OCI-LY7 (cell line): ENCODE measurements around the gene FFAR4. TPM values are rescaled to one million over a fixed set of nuclear protein-coding genes. Genes with fewer than 3 reads are reported as not detected.

Experiments used
- BruUV-seq: library from RNA; stranded (reverse); fragments of 400-500 nt; replicated peaks from 2 replicates; lab custom pipeline; 2021; lab: Mats Ljungman, UMichigan
- CTCF ChIA-PET: fragments of 300-600 bp; sonication (Branson Sonifier 250); formaldehyde crosslinking; loops from one replicate; lab custom pipeline; 2022; ENCODE audit warnings: antibody characterized with exemption; ENCODE audit not compliant: unreplicated experiment; lab: Charles Lee
- POLR2A ChIA-PET: fragments of 300-600 bp; sonication (Branson Sonifier 250); formaldehyde crosslinking; loops from one replicate; lab custom pipeline; 2022; ENCODE audit warnings: antibody characterized with exemption; lab: Charles Lee
- DNase-seq: peaks from one replicate; pipeline ENCODE4 v3.0.0-alpha.2; 2015; ENCODE audit warnings: low spot score
- H2AFZ ChIP-seq: fragments of 200-600 bp; sonication (generic), shearing (Covaris generic); 2 replicates; pipeline ENCODE4 v1.6.1; 2014; ENCODE audit warnings: mild to moderate bottlenecking, antibody characterized with exemption, low read length, moderate library complexity
- H3K27ac ChIP-seq: fragments of 200-600 bp; sonication (generic); 2 replicates; pipeline ENCODE4 v1.5.1; 2014; ENCODE audit warnings: mixed run types, low read depth, mild to moderate bottlenecking, moderate library complexity, low read length, inconsistent platforms; ENCODE audit not compliant: poor library complexity, severe bottlenecking
- H3K36me3 ChIP-seq: fragments of 200-600 bp; sonication (generic); 2 replicates; pipeline ENCODE4 v1.6.1; 2014; ENCODE audit warnings: mild to moderate bottlenecking, antibody characterized with exemption, low read length, moderate library complexity, mixed read lengths; ENCODE audit not compliant: insufficient read depth
- H3K4me1 ChIP-seq: fragments of 200-600 bp; sonication (generic); 2 replicates; pipeline ENCODE4 v1.5.1; 2014; ENCODE audit warnings: mild to moderate bottlenecking, low read length; ENCODE audit not compliant: insufficient read depth, poor library complexity, severe bottlenecking
- H3K4me2 ChIP-seq: fragments of 200-600 bp; sonication (generic); 2 replicates; pipeline ENCODE4 v1.6.1; 2014; ENCODE audit warnings: mild to moderate bottlenecking, low read length
- H3K4me3 ChIP-seq: fragments of 200-600 bp; sonication (generic); 2 replicates; pipeline ENCODE4 v1.5.1; 2014; ENCODE audit warnings: mild to moderate bottlenecking, low read depth, low read length; ENCODE audit not compliant: poor library complexity, severe bottlenecking
- H3K79me2 ChIP-seq: fragments of 200-600 bp; sonication (generic); 2 replicates; pipeline ENCODE4 v1.6.1; 2016; ENCODE audit warnings: low read depth, mild to moderate bottlenecking, low read length, moderate library complexity, mixed read lengths; ENCODE audit not compliant: insufficient read depth
- H3K9me2 ChIP-seq: fragments of 200-600 bp; sonication (generic); 2 replicates; pipeline ENCODE4 v1.6.1; 2016; ENCODE audit warnings: mild to moderate bottlenecking, low read length, mixed read lengths; ENCODE audit not compliant: insufficient read depth
- H3K9me3 ChIP-seq: fragments of 200-600 bp; sonication (generic); 2 replicates; pipeline ENCODE4 v1.6.1; 2014; ENCODE audit warnings: mild to moderate bottlenecking, mixed run types, low read length, mixed read lengths
- H4K20me1 ChIP-seq: fragments of 200-600 bp; sonication (generic); 2 replicates; pipeline ENCODE4 v1.6.1; 2014; ENCODE audit warnings: mild to moderate bottlenecking, antibody characterized with exemption, low read length, moderate library complexity, mixed read lengths; ENCODE audit not compliant: insufficient read depth
- EZH2phosphoT487 ChIP-seq: fragments of 200-600 bp; sonication (generic); IDR thresholded peaks from 2 replicates; pipeline ENCODE4 v1.6.1; 2018; ENCODE audit warnings: low read depth, borderline replicate concordance, mild to moderate bottlenecking, mixed run types, antibody characterized with exemption, low read length, moderate library complexity, mixed read lengths
- intact Hi-C: fragments of 100-400 bp; cut with micrococcal nuclease; formaldehyde crosslinking; loops from one replicate; pipeline ENCODE4 v1.10.0; 2022; ENCODE audit not compliant: unreplicated experiment
- total RNA-seq, 2 experiments: library from RNA; depleted of rRNA in 1 of 2; stranded (reverse); fragments of >200 nt in 1 of 2; shearing (Covaris generic) in 1 of 2; gene quantifications; 2 replicates each; pipeline ENCODE4 v1.2.3, GENCODE V29; 2014 to 2022
- TF ChIP-seq, protein P1 (sequence below): fragments of 200-600 bp; sonication (generic); conservative IDR thresholded peaks from 2 replicates; pipeline ENCODE4 v1.5.1; 2014; ENCODE audit warnings: mild to moderate bottlenecking, antibody characterized with exemption, low read length, moderate library complexity, mixed read lengths

FFAR4 gene
- total RNA-seq, 2 experiments from 2014 or later: not detected

DNA sequence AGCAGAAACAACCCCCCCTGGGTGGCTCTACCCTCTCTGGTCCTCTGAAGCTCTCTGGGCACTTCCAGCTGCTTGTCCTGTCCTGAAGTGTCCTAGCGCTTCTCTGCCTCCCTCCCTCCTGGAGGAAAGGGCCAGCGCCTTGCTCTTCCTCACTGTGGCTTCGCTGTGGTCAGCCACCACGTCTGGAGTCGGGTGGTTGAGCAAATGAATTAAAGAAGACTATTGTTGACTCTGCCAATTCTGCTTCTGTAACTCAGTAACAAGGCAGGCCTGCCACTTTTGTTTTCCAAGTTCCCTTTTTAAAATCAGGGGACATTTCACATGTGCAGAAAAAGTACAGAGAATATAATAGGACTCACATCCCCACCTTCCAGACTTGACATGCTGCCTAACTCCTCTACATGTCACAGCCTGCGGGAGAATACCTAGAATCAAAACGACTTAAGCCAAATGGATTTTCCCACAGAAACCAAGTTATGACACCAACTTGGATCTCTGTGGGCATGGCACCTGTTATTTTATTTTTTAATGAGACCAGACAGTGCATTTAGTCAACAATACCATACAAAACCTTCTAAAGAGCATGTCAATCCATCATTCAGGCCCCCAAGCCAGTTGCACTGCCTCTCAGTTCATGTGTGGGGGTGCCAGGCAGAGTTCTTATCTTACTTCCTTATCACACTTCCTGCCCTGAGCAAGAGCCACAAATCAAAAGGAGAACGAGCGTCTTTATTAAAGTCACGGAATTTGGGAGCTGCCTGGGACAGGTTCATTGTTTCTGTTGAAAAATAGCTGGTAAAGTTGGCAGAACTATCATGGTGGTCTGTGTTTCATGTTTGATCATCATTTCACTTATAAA is 6.8 kb downstream of the FFAR4 start:
- H3K27ac ChIP-seq: no peak overlapping the region
- POLR2A ChIA-PET: interaction anchor here (0.7 kb wide), 1 partner anchor 129 kb away, joined by 4 read pairs; the partner anchor contains the start of gene FRA10AC1
- no peak overlapping the region; the same call in 1 of the 2 replicates for H3K4me2 ChIP-seq
- H3K36me3 ChIP-seq: no peaks in the 10 kb centered on the region
- TF ChIP-seq, protein P1, sequence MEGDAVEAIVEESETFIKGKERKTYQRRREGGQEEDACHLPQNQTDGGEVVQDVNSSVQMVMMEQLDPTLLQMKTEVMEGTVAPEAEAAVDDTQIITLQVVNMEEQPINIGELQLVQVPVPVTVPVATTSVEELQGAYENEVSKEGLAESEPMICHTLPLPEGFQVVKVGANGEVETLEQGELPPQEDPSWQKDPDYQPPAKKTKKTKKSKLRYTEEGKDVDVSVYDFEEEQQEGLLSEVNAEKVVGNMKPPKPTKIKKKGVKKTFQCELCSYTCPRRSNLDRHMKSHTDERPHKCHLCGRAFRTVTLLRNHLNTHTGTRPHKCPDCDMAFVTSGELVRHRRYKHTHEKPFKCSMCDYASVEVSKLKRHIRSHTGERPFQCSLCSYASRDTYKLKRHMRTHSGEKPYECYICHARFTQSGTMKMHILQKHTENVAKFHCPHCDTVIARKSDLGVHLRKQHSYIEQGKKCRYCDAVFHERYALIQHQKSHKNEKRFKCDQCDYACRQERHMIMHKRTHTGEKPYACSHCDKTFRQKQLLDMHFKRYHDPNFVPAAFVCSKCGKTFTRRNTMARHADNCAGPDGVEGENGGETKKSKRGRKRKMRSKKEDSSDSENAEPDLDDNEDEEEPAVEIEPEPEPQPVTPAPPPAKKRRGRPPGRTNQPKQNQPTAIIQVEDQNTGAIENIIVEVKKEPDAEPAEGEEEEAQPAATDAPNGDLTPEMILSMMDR: no peak
- no peak for TF ChIP-seq EZH2phosphoT487
- DNase-seq: no peak
- no TSS peak for BruUV-seq
- H3K79me2 ChIP-seq: no peaks in the 10 kb centered on the region
- H2AFZ ChIP-seq: no peak overlapping the region
- no peaks in the 10 kb centered on the region for H3K9me3 ChIP-seq
- CTCF ChIA-PET: no interaction called here
- H3K9me2 ChIP-seq: no peaks in the 10 kb centered on the region
- intact Hi-C loops: no loop called here
- H3K4me3 ChIP-seq: no peak overlapping the region
- H4K20me1 ChIP-seq: no peaks in the 10 kb centered on the region
- peaks cover 9% of the 10 kb centered on the region for H3K4me1 ChIP-seq

DNA sequence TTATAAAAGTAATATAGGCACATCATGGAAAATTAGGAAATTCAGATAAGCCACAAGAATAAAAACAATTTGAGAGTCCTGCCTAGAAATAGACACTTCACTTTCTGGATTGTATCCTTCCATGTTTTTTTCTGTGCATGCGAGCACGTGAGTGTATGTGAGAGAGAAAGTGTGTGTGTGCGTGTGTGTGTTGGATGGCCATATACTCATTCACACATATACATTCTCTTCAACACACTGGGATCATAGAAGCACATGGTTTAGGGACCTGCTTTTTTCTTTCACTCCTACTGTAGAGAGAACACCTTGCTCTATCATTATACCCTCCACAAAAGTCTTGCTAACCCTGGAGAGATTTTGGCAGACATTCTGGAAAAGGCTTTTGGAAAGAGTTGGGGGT is 7.5 kb downstream of the FFAR4 start:
- H3K9me3 ChIP-seq: no peaks in the 10 kb centered on the region
- H4K20me1 ChIP-seq: no peaks in the 10 kb centered on the region
- ChIA-PET POLR2A (interaction anchor here (0.7 to 1.1 kb wide), 2 partner anchors 18 to 128 kb away, joined by 3 to 4 read pairs; partner anchors contain the start of gene FRA10AC1), CTCF (no interaction called here)
- intact Hi-C loops: no loop called here
- no TSS peak for BruUV-seq
- H3K4me3 ChIP-seq: no peak overlapping the region
- no peak overlapping the region; the same call in 1 of the 2 replicates for H3K4me2 ChIP-seq
- no peaks in the 10 kb centered on the region for H3K36me3 ChIP-seq
- no peaks in the 10 kb centered on the region for H3K79me2 ChIP-seq
- DNase-seq: no peak
- H3K27ac ChIP-seq: no peak overlapping the region
- H2AFZ ChIP-seq: no peak overlapping the region
- H3K9me2 ChIP-seq: no peaks in the 10 kb centered on the region
- peaks cover 9% of the 10 kb centered on the region for H3K4me1 ChIP-seq
- no peak for TF ChIP-seq EZH2phosphoT487
- TF ChIP-seq, protein P1: no peak

DNA sequence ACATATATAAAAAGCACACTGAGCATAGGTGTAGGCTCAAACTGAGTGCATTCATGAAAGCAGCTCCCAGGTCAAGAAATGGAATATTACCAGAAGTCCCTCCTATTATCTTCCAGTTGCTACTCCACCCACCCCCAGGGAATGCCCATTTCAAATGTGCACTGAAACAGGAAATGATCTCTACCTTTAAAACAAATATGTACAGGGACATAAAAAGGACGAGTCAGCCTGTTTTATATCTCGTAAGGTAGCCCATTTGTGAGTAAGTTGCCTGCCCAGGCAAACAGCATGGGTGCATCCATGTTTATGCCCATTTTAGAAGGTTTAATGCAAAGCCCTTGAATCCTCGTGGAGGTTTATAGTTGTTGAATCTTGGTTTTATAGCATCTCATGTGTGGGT is 10.4 kb downstream of the FFAR4 start:
- no peak overlapping the region for H3K27ac ChIP-seq
- DNase-seq: no peak
- CTCF ChIA-PET: no interaction called here
- no peak for TF ChIP-seq EZH2phosphoT487
- TF ChIP-seq, protein P1: no peak
- H3K4me2 ChIP-seq: no peak overlapping the region
- POLR2A ChIA-PET: interaction anchor here (1.6 kb wide), 1 partner anchor 13 kb away, joined by 5 read pairs; no protein-coding TSS in a partner anchor
- H4K20me1 ChIP-seq: no peaks in the 10 kb centered on the region
- H3K4me1 ChIP-seq: peaks cover 9% of the 10 kb centered on the region
- H3K36me3 ChIP-seq: no peaks in the 10 kb centered on the region
- H2AFZ ChIP-seq: no peak overlapping the region
- intact Hi-C loops: no loop called here
- no TSS peak for BruUV-seq
- H3K4me3 ChIP-seq: no peak overlapping the region
- H3K9me3 ChIP-seq: no peaks in the 10 kb centered on the region
- H3K79me2 ChIP-seq: no peaks in the 10 kb centered on the region
- no peaks in the 10 kb centered on the region for H3K9me2 ChIP-seq
